ENCODE data around the gene NIM1K.

GRCh38 chr5:43210570-43210969 lies 18.5 kb downstream of the NIM1K start:
- TF ChIP-seq CTCF (conservative IDR thresholded peaks at IDR 0.05 in 1 of 2, IDR thresholded peaks at IDR 0.05 in 1 of 2; ENCODE audit: extremely low read depth in 1 of 2, insufficient read depth in 1 of 2, low read depth in 1 of 2, low read length in 2 of 2) (no peak), EZH2 (IDR thresholded peaks at IDR 0.05; ENCODE audit: borderline replicate concordance, low read length) (no peak)

All from mammary epithelial cell (primary cell).